ENCODE measurements around the gene CTDSPL2. TPM values are rescaled to one million over a fixed set of nuclear protein-coding genes. Genes with fewer than 3 reads are reported as not detected.

Gene CTDSPL2
- total and polyA plus RNA-seq, 2 of the 8 experiments (the other 6 are each of a cell fraction or from before 2014, with no cell fraction given): 25.2 to 64.7 TPM

- Histone ChIP-seq H3K36me3 (ENCODE audit: control insufficient read depth in 2 of 4, insufficient read depth in 4 of 4, low read length in 3 of 4) (peaks cover 0 to 31% (median 3%) of the 10 kb centered on the region in 4 experiments; a peak in 3 of 8 replicates), H4K8ac (ENCODE audit: extremely low read depth, insufficient read depth, low read length) (no peak overlapping the region), H2BK15ac (ENCODE audit: low read length) (no peak overlapping the region), H3K23ac (ENCODE audit: insufficient read length) (no peak overlapping the region), H4K91ac (replicated peaks; ENCODE audit: insufficient read length, low read length) (no peak overlapping the region), H3K9ac (replicated peaks in 1 of 4; ENCODE audit: extremely low read depth in 1 of 4, low read depth in 3 of 4, low read length in 3 of 4) (no peak overlapping the region), H3K18ac (ENCODE audit: extremely low read depth, low read length) (no peak overlapping the region), H4K5ac (ENCODE audit: insufficient read length, low read depth, low read length) (no peak overlapping the region), H2BK20ac (ENCODE audit: low read length) (no peak overlapping the region), H3K79me1 (ENCODE audit: low read depth, low read length) (no peaks in the 10 kb centered on the region), H3K4me2 (ENCODE audit: insufficient read depth in 1 of 2, low read depth in 2 of 2, low read length in 2 of 2) (no peak overlapping the region), H3K4me1 (replicated peaks in 1 of 4; ENCODE audit: control insufficient read depth in 3 of 4, insufficient read depth in 4 of 4, low read length in 3 of 4) (no peaks in the 10 kb centered on the region), H3K56ac (replicated peaks; ENCODE audit: insufficient read length, low read depth, low read length) (no peak overlapping the region), H3K14ac (ENCODE audit: insufficient read length) (no peak overlapping the region), H2BK12ac (ENCODE audit: low read depth, low read length) (no peak overlapping the region), H3K23me2 (ENCODE audit: low read depth, low read length) (no peaks in the 10 kb centered on the region), H2BK120ac (replicated peaks; ENCODE audit: low read depth, low read length) (no peak overlapping the region), H3K27me3 (replicated peaks in 1 of 4; ENCODE audit: control insufficient read depth in 3 of 4, extremely low read depth in 1 of 4, insufficient read depth in 3 of 4, low read length in 3 of 4) (no peaks in the 10 kb centered on the region), H3K4me3 (ENCODE audit: extremely low read depth in 1 of 4, insufficient read depth in 2 of 4, low read depth in 3 of 4, low read length in 4 of 4) (no peak overlapping the region), H3K4ac (replicated peaks; ENCODE audit: insufficient read length, low read depth, low read length) (no peak overlapping the region), H2AK5ac (ENCODE audit: low read depth, low read length) (no peak overlapping the region), H2AFZ (ENCODE audit: low read length) (no peak overlapping the region), H3K79me2 (ENCODE audit: control insufficient read depth in 1 of 2, insufficient read depth in 2 of 2, low read length in 2 of 2) (peaks cover 0 to 76% of the 10 kb centered on the region in 2 experiments; a peak in 3 of 4 replicates), H4K20me1 (replicated peaks in 1 of 2; ENCODE audit: control insufficient read depth in 1 of 2, insufficient read depth in 2 of 2, low read length in 2 of 2) (peaks cover 2 to 4% of the 10 kb centered on the region in 2 experiments), H2BK5ac (ENCODE audit: low read depth, low read length) (no peak overlapping the region), H3K9me3 (ENCODE audit: insufficient read depth in 2 of 2, low read depth in 1 of 2, low read length in 1 of 2) (no peaks in the 10 kb centered on the region; a peak in 1 of 4 replicates), H3K27ac (ENCODE audit: low read depth, low read length) (no peak overlapping the region)
- 96% methylated on average over 3 of the region's 3 CpGs; no CpG with 5 or more reads in 1 of the 2 experiments for WGBS, 2 experiments (ENCODE audit: extremely low coverage in 1 of 2, insufficient coverage in 1 of 2, insufficient read length in 1 of 2, insufficient replicate concordance in 2 of 2, low coverage in 1 of 2, low lambda C conversion rate in 2 of 2, missing lambda C conversion rate in 1 of 2)
- FAIRE-seq: no peak
- TF ChIP-seq E2F6 (IDR thresholded peaks at IDR 0.05) (no peak), POLR2A (IDR thresholded peaks at IDR 0.05; ENCODE audit: control extremely low read depth in 1 of 2, low read depth in 2 of 2, low read length in 2 of 2) (no peak), KDM4A (IDR thresholded peaks at IDR 0.05; ENCODE audit: low read depth, low read length, severe bottlenecking) (no peak), CBX8 (IDR thresholded peaks at IDR 0.05; ENCODE audit: borderline replicate concordance, low read depth, low read length) (no peak), SP4 (IDR thresholded peaks at IDR 0.05; ENCODE audit: low read length) (no peak), BRCA1 (IDR thresholded peaks at IDR 0.05; ENCODE audit: low read depth, low read length) (no peak), CHD2 (IDR thresholded peaks at IDR 0.05; ENCODE audit: low read length) (no peak)
- CTCF ChIA-PET (ENCODE audit: partially characterized antibody): interaction anchor here (1.0 to 2.0 kb wide), 2 partner anchors 16 to 208 kb away, joined by 3 to 4 read pairs; no protein-coding TSS in a partner anchor
- POLR2A ChIA-PET (ENCODE audit: partially characterized antibody): no interaction called here
- no peak for DNase-seq (ENCODE audit: low read depth in 1 of 2, low spot score in 2 of 2)
These were observed 41.4 kb downstream of the CTDSPL2 start for GRCh38 chr15:44468709-44469385.
